ENCODE measurements around the gene ZNF814.
"Not testable (repeated sequence)": the region's sequence is repeated elsewhere in the genome, so short reads cannot be mapped to it uniquely, and the experiment has no call there.

- TF ChIP-seq CTCF (IDR thresholded peaks at IDR 0.05; ENCODE audit: insufficient read depth, low read depth, low read length); EZH2 (IDR thresholded peaks at IDR 0.05; ENCODE audit: insufficient read depth, low read length): not testable (repeated sequence)
Observed at GRCh38 chr19:57862351-57862750, 26.5 kb downstream of the ZNF814 start.
